ENCODE data around the gene CCN5.

CCN5 gene

GRCh38 chr20:44716309-44717106, 1.3 kb downstream of the CCN5 start:
- DNase-seq (ENCODE audit: low read depth): no peak

- DNase-seq (ENCODE audit: low read depth): no peak
Observed at GRCh38 chr20:44717986-44718385, 2.8 kb downstream of the CCN5 start.

GRCh38 chr20:44719841-44720240, 4.7 kb downstream of the CCN5 start:
- no peak for DNase-seq (ENCODE audit: low read depth)

DNA sequence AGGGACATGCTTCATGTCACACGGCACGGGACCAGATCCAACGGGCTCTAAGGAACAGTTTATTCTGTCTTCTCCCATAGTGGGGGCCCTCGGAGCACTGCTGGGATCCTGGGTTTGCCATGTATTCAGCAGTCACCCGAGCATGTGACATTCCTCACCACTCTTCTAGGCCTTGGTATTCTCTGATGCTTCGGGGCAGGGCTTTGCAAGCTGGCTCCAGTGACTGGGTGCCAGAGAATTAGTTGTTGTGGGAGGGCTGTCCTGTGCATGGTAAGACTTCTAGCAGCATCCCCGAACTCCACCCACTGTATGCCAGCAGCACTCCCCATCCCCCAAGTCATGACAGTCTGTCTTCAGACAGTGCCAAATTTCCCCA, 5.4 kb downstream of the CCN5 start:
- DNase-seq (ENCODE audit: low read depth): no peak

DNA sequence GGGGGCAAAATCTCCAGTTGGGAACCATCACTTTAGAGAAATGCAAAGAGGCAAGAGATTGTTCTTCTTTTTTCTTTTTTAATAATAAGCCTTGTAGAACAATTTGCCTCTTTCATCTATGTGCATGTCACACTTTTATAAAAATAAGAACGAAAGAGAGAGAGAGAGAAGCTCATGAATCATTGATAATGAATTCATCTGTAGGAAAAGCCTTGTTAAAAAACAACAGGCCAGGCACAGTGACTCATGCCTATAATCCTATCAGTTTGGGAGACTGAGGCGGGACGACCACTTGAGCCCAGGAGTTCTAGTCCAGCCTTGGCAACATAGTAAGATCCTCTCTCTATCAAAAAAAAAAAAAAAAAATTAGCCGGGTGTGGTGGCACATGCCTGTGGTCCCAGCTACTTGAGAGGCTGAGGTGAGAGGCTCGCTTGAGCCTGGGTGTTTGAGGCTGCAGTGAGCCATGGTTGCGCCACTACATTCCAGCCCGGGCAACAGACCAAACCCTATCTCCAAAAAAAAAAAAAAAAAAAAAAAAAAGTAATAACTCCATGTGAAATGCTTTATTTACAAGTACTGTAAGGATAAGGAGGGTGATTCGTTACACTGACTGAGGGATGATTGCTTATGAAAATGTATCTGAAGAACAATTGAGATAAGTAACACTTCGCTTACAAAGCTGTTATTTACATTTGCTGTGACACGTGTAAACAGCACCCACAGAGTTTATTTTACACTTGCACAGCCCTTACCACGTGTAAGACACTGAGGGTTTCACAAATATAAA, 6.0 kb downstream of the CCN5 start:
- DNase-seq (ENCODE audit: low read depth): no peak

DNA sequence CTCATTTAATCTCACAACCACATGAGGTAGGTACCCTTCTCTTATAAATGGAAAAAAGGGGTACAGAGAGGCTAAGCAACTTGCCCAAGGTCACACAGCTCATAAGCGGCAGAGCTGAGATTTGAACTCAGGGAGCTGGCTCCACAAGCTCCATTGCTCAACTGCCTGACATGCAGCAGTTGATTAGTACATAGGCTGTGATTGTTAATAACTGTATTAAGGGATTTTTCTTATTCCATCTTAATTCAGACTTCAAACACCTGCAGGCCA, 6.6 kb downstream of the CCN5 start:
- DNase-seq (ENCODE audit: low read depth): no peak

GRCh38 chr20:44722990-44723389, 7.8 kb downstream of the CCN5 start:
- DNase-seq (ENCODE audit: low read depth): no peak

DNA sequence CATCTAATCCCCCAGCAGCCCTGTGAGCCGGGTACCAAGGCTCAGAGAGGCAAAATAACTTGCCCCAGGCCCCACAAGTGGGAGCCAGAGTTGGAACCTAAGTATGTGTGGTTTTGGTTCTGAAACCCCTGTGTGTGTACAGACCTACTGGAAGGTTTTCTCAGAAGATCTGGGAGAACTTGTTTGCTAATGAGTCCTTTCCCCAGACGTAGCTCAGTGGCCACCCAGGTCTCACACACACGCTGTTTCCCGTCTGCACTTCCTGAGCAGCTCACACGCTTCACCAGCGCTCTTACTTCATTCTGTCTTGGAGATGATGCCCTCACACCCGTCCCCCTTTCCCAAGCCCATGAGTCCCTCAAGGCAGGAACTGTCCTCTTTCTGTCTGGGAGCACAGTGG, 8.2 kb downstream of the CCN5 start:
- DNase-seq (ENCODE audit: low read depth): no peak

- DNase-seq (ENCODE audit: low read depth): no peak
Observed at GRCh38 chr20:44723798-44724362, 8.7 kb downstream of the CCN5 start.

DNA sequence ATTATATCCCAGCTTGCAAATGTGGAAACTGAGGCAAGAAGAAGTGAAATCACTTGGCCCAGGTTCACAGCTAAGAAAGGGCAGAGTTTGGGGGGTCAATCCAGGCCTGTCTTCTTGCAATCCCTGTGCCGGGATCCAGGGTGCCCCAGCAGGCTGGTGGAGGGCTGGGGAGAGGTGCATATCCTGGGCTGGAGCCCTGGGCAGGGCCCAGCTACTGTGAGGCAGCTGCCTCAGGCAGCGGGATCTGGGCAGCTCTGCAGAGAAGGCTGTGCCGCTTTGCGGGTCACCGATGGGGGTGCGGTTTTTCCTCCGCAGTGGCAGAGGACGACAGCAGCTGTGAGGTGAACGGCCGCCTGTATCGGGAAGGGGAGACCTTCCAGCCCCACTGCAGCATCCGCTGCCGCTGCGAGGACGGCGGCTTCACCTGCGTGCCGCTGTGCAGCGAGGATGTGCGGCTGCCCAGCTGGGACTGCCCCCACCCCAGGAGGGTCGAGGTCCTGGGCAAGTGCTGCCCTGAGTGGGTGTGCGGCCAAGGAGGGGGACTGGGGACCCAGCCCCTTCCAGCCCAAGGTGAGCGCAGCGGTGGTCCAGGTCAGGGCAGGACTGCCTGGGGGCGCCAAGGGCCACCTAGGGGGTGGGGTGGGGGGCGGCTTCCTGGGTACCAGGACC, 9.4 kb downstream of the CCN5 start:
- DNase-seq (ENCODE audit: low read depth): no peak

GRCh38 chr20:44725837-44726236, 10.7 kb downstream of the CCN5 start:
- DNase-seq (ENCODE audit: low read depth): no peak

DNA sequence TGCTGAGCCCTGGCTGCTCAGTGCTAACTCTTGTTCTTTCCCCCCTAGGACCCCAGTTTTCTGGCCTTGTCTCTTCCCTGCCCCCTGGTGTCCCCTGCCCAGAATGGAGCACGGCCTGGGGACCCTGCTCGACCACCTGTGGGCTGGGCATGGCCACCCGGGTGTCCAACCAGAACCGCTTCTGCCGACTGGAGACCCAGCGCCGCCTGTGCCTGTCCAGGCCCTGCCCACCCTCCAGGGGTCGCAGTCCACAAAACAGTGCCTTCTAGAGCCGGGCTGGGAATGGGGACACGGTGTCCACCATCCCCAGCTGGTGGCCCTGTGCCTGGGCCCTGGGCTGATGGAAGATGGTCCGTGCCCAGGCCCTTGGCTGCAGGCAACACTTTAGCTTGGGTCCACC, 11.9 kb downstream of the CCN5 start:
- DNase-seq (ENCODE audit: low read depth): no peak

DNA sequence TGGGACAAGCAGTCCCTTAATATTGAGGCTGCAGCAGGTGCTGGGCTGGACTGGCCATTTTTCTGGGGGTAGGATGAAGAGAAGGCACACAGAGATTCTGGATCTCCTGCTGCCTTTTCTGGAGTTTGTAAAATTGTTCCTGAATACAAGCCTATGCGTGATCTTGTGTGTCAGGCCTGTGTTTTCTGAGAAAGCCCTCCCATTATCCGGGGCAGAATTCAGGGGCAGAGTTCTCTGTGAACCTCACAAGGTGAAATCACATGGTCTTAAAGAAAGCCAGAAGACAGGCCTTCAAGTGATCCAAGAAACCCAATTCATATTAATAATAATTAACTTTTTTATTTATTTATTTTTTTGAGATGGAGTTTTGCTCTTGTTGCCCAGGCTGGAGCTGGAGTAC, 12.5 kb downstream of the CCN5 start:
- no peak for DNase-seq (ENCODE audit: low read depth)

GRCh38 chr20:44728801-44729443, 13.8 kb downstream of the CCN5 start:
- no peak for DNase-seq (ENCODE audit: low read depth)

DNA sequence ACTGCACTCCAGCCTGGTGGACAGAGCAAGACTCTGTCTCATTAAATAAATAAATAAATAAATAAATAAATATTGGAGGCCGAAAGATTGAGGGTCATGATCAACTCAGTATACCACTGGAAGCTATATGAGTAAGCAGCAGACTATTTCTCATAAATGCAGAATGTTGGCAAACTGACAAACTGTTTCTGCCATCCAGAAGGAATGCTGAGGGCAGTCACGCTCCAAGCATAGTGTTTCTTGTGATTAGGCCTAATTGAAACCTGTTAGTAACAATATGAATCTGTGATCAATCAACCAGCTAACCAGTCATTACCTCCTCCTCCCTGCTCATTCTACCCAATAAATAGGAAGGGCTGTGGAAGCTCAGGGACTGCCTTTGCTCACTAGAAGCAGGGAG, 15.3 kb downstream of the CCN5 start:
- DNase-seq (ENCODE audit: low read depth): no peak

DNA sequence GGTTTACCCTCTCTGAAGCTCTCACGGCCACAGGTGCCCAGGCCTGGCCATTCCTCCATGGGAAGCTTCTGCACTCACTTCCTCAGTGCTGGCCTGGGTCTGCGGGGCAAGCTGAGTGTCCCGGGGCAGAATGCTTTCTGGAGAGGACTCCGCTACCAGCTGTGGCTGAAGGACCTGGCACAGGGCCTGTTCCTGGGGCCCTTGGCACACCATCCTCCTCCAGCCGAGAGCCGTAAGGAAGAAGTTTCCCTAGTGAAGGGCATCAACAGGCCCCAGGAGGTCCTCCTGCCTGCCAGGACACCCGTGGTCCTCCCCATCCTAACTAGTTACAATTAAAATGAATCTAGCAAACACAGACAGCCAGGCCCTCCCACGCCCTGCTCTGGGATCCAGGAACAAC, 16.5 kb downstream of the CCN5 start:
- DNase-seq (ENCODE audit: low read depth): no peak

GRCh38 chr20:44732327-44732726, 17.2 kb downstream of the CCN5 start:
- no peak for DNase-seq (ENCODE audit: low read depth)

GRCh38 chr20:44733341-44734069, 18.3 kb downstream of the CCN5 start:
- DNase-seq (ENCODE audit: low read depth): peak; percentile 24

GRCh38 chr20:44734938-44735337, 19.8 kb downstream of the CCN5 start:
- no peak for DNase-seq (ENCODE audit: low read depth)

GRCh38 chr20:44735816-44736169, 20.6 kb downstream of the CCN5 start:
- no peak for DNase-seq (ENCODE audit: low read depth)

GRCh38 chr20:44736170-44737021, 21.2 kb downstream of the CCN5 start:
- DNase-seq (ENCODE audit: low read depth): no peak

Measured in stimulated activated CD4-positive, alpha-beta T cell treated with anti-CD3 and anti-CD28 coated beads, Interleukin-2, amount 100 ng/mL, for 4 hours (primary cell).